Measurements from ENCODE around the gene GCC2. TPM values are rescaled to one million over a fixed set of nuclear protein-coding genes. Genes with fewer than 3 reads are reported as not detected.

The GCC2 gene
- total and polyA plus RNA-seq, 2 of the 13 experiments (the other 11 are each of a cell fraction or from before 2014, with no cell fraction given) = 17.6 to 22.5 TPM

GRCh38 chr2:108536133-108536780 is 87.3 kb downstream of the GCC2 start (continued):
- TF ChIP-seq BCLAF1 (IDR thresholded peaks at IDR 0.05) (no peak), ZNF281 (CRISPR knock-in tag; IDR thresholded peaks at IDR 0.05; ENCODE audit: borderline replicate concordance) (0 out of 2 replicates have a peak, but pooled peaks have one; percentile 16), ARID4A (CRISPR knock-in tag; IDR thresholded peaks at IDR 0.05; ENCODE audit: borderline replicate concordance) (0 out of 2 replicates have a peak, but pooled peaks have one; percentile 36)
